Gastrocnemius medialis (tissue), 4 donors: ENCODE measurements around the gene ZNF592. TPM values are rescaled to one million over a fixed set of nuclear protein-coding genes. Genes with fewer than 3 reads are reported as not detected.

Experiments used
- ATAC-seq, 2 donors: fragments of 150-250 bp; one replicate each; pipeline ENCODE4 v1.9.1; 2016
- DNase-seq, 2 donors: peaks; one replicate each; pipeline ENCODE4 v3.0.0-alpha.2; 2019
- H3K27ac ChIP-seq, 4 donors: fragments of 200-600 bp; sonication (generic); 1 replicate in 1 of 4; 2 replicates in 3 of 4; pipeline ENCODE4 v1.5.1; 2016 to 2018; ENCODE audit warnings: mild to moderate bottlenecking in 2 of 4, moderate library complexity in 1 of 4
- H3K27me3 ChIP-seq, 3 donors: fragments of 200-600 bp; sonication (generic) in 2 of 3; 1 replicate in 1 of 3; 2 replicates in 2 of 3; pipeline versions ENCODE4 v1.5.1 to v1.6.0; 2016 to 2019; ENCODE audit warnings: mild to moderate bottlenecking in 1 of 3, moderate library complexity in 1 of 3
- H3K36me3 ChIP-seq, 2 donors: fragments of 200-600 bp; sonication (generic) in 1 of 2; one replicate each; pipeline ENCODE4 v1.5.1; 2017 to 2018
- H3K4me1 ChIP-seq, 2 donors: fragments of 200-600 bp; sonication (generic) in 1 of 2; one replicate each; pipeline ENCODE4 v1.5.1; 2016 to 2017; ENCODE audit warnings: mild to moderate bottlenecking in 2 of 2
- H3K4me3 ChIP-seq, 4 donors: fragments of 200-600 bp; sonication (generic) in 3 of 4; 1 replicate in 1 of 4; 2 replicates in 3 of 4; pipeline ENCODE4 v1.5.1; 2016 to 2019; ENCODE audit warnings: mild to moderate bottlenecking in 2 of 4
- H3K9me3 ChIP-seq, 3 donors: fragments of 200-600 bp; sonication (generic) in 2 of 3; 1 replicate in 1 of 3; 2 replicates in 2 of 3; pipeline ENCODE4 v1.5.1; 2016 to 2019
- CTCF ChIP-seq, 5 experiments: fragments of 450-650 bp in 3 of 5; fragments of 200-600 bp in 2 of 5; sonication (generic) in 2 of 5; IDR thresholded peaks in 4 of 5; conservative IDR thresholded peaks in 1 of 5; 1 replicate in 4 of 5; 2 replicates in 1 of 5; pipeline ENCODE4 v1.5.1; 2016 to 2019; ENCODE audit warnings: antibody characterized with exemption in 5 of 5, mild to moderate bottlenecking in 3 of 5, moderate library complexity in 3 of 5
- POLR2A ChIP-seq, 2 donors: fragments of 450-650 bp; IDR thresholded peaks; one replicate each; pipeline ENCODE4 v1.6.1; 2017; ENCODE audit warnings: antibody characterized with exemption in 2 of 2, mild to moderate bottlenecking in 2 of 2, moderate library complexity in 2 of 2
- in situ Hi-C, 4 donors: fragments of 200-750 bp; cut with MboI; loops; one replicate each; pipeline versions ENCODE4 v1.15.0 to v1.8.0; 2017; ENCODE audit warnings: low sequenced_read_pairs in 4 of 4
- intact Hi-C: fragments of 100-400 bp; cut with DNase I; formaldehyde crosslinking; loops from one replicate; pipeline ENCODE4 v1.15.1; 2023; ENCODE audit warnings: low total_unique reads
- total RNA-seq, 4 donors: library from RNA; depleted of rRNA; stranded (reverse); fragments of >200 nt; gene quantifications; one replicate each; pipeline versions ENCODE4 v1.1.0 to v1.2.3, GENCODE V29; 2016

Gene ZNF592
- total RNA-seq, 4 donors from 2014 or later: 30.0 to 49.2 (median 33.8) TPM

- in situ Hi-C loops (no loop called here), intact Hi-C loops (no loop called here)
- ATAC-seq: no peak
- no peak for TF ChIP-seq CTCF (IDR thresholded peaks at IDR 0.05 in 4 of 5, conservative IDR thresholded peaks at IDR 0.05 in 1 of 5)
- TF ChIP-seq POLR2A (IDR thresholded peaks at IDR 0.05): no peak
- DNase-seq: no peak
- no peak overlapping the region for H3K27ac ChIP-seq
- no peaks in the 10 kb centered on the region for H3K27me3 ChIP-seq
- H3K4me1 ChIP-seq: peaks cover 0 to 9% of the 10 kb centered on the region in 2 donors
- peaks cover 0 to 64% of the 10 kb centered on the region in 2 donors for H3K36me3 ChIP-seq
- H3K9me3 ChIP-seq: no peaks in the 10 kb centered on the region
- no peak overlapping the region for H3K4me3 ChIP-seq
Observed at GRCh38 chr15:84799511-84800187, 51.3 kb downstream of the ZNF592 start.

GRCh38 chr15:84800365-84800806 is 52.0 kb downstream of the ZNF592 start:
- H3K4me1 ChIP-seq: peaks cover 0 to 9% of the 10 kb centered on the region in 2 donors
- H3K4me3 ChIP-seq: no peak overlapping the region
- H3K27me3 ChIP-seq: no peaks in the 10 kb centered on the region
- no peak overlapping the region for H3K27ac ChIP-seq
- ATAC-seq (no peak), DNase-seq (no peak)
- in situ Hi-C loops: no loop called here
- intact Hi-C loops: no loop called here
- peaks cover 0 to 69% of the 10 kb centered on the region in 2 donors for H3K36me3 ChIP-seq
- TF ChIP-seq POLR2A (IDR thresholded peaks at IDR 0.05) (no peak), CTCF (IDR thresholded peaks at IDR 0.05 in 4 of 5, conservative IDR thresholded peaks at IDR 0.05 in 1 of 5) (no peak)
- no peaks in the 10 kb centered on the region for H3K9me3 ChIP-seq

GRCh38 chr15:84804005-84804900 is 55.9 kb downstream of the ZNF592 start:
- in situ Hi-C loops: no loop called here
- intact Hi-C loops: no loop called here
- H3K9me3 ChIP-seq: no peaks in the 10 kb centered on the region
- H3K36me3 ChIP-seq: peaks cover 0 to 59% of the 10 kb centered on the region in 2 donors
- H3K4me1 ChIP-seq: peaks cover 0 to 5% of the 10 kb centered on the region in 2 donors
- no peak for ATAC-seq
- no peaks in the 10 kb centered on the region for H3K27me3 ChIP-seq
- TF ChIP-seq POLR2A (IDR thresholded peaks at IDR 0.05) (no peak), CTCF (IDR thresholded peaks at IDR 0.05 in 4 of 5, conservative IDR thresholded peaks at IDR 0.05 in 1 of 5) (no peak)
- peak overlapping the region in 2 of 4 donors; percentile 10 to 23 for H3K27ac ChIP-seq
- DNase-seq: no peak
- no peak overlapping the region for H3K4me3 ChIP-seq

GRCh38 chr15:84805221-84805620 is 56.8 kb downstream of the ZNF592 start:
- peaks cover 0 to 49% of the 10 kb centered on the region in 2 donors for H3K36me3 ChIP-seq
- ATAC-seq (no peak), DNase-seq (no peak)
- H3K4me3 ChIP-seq: no peak overlapping the region
- H3K4me1 ChIP-seq: peaks cover 3 to 7% of the 10 kb centered on the region in 2 donors
- H3K27me3 ChIP-seq: no peaks in the 10 kb centered on the region
- intact Hi-C loops: no loop called here
- no peak overlapping the region for H3K27ac ChIP-seq
- no peaks in the 10 kb centered on the region for H3K9me3 ChIP-seq
- in situ Hi-C loops: no loop called here
- no peak for TF ChIP-seq POLR2A (IDR thresholded peaks at IDR 0.05)
- no peak for TF ChIP-seq CTCF (IDR thresholded peaks at IDR 0.05 in 4 of 5, conservative IDR thresholded peaks at IDR 0.05 in 1 of 5)
